NCI-H446 (cell line): ENCODE results near the gene CYP4F12.
A peak's percentile ranks its signal among the peaks of the same experiment; 100 is the strongest.

Experiments
- DNase-seq, 2 experiments: peaks; one replicate each; lab custom pipeline; 2025; lab: John Stamatoyannopoulos, UW

The CYP4F12 gene

GRCh38 chr19:15702534-15702930 lies 29.6 kb downstream of the CYP4F12 start:
- peak; percentile 14 to 49 for DNase-seq

GRCh38 chr19:15714638-15715037 lies 41.8 kb downstream of the CYP4F12 start:
- no peak for DNase-seq

- no peak for DNase-seq
Measured at GRCh38 chr19:15715642-15716041, 42.8 kb downstream of the CYP4F12 start.

GRCh38 chr19:15717809-15718208 lies 44.9 kb downstream of the CYP4F12 start:
- no peak for DNase-seq

GRCh38 chr19:15721268-15721667 lies 48.4 kb downstream of the CYP4F12 start:
- no peak for DNase-seq

- no peak for DNase-seq
Measured at GRCh38 chr19:15722956-15723355, 50.1 kb downstream of the CYP4F12 start.

GRCh38 chr19:15727724-15728123 lies 54.8 kb downstream of the CYP4F12 start, which contains the start of gene OR10H2:
TSS of gene OR10H2 (plus strand) at chr19:15728024. CDS start at chr19:15728044, 20 bp downstream.
- no peak for DNase-seq

- no peak for DNase-seq
Measured at GRCh38 chr19:15730538-15730937, 57.7 kb downstream of the CYP4F12 start.

GRCh38 chr19:15732388-15732787 lies 59.5 kb downstream of the CYP4F12 start:
- no peak for DNase-seq

- no peak for DNase-seq
Measured at GRCh38 chr19:15733895-15734294, 61.0 kb downstream of the CYP4F12 start.

- DNase-seq: no peak
Measured at GRCh38 chr19:15737722-15738121, 64.8 kb downstream of the CYP4F12 start, which contains the start of gene OR10H3. TSS of gene OR10H3 (plus strand) at chr19:15737985. CDS start at chr19:15741393, 3,408 bp downstream.

- DNase-seq: no peak
Measured at GRCh38 chr19:15740785-15741184, 67.9 kb downstream of the CYP4F12 start.
